K562 (cell line): ENCODE data around the gene PCDHGB2. TPM values are rescaled to one million over a fixed set of nuclear protein-coding genes. Genes with fewer than 3 reads are reported as not detected.

Experiments used
- ATAC-seq: fragments of 200-7000 bp; cut with Tn5 transposase; 3 replicates; pipeline ENCODE4 v1.9.1; 2020; ENCODE audit warnings: moderate library complexity
- BruUV-seq: library from RNA; stranded (reverse); fragments of 400-500 nt; replicated peaks from 2 replicates; lab custom pipeline; 2021; lab: Mats Ljungman, UMichigan
- CTCF ChIA-PET: fragments of 300-600 bp; formaldehyde crosslinking; extraction: SDS; loops from one replicate; lab custom pipeline; 2021; ENCODE audit warnings: low intra/inter-chr PET ratio; lab: Yijun Ruan, JAX
- POLR2A ChIA-PET: fragments of 300-600, 350-650 bp; sonication (Branson Sonifier 250); formaldehyde crosslinking; extraction: SDS; loops from one replicate; lab custom pipeline; 2021; ENCODE audit warnings: antibody characterized with exemption, inconsistent platforms; lab: Yijun Ruan, JAX
- DNase-seq, 4 experiments: peaks; one replicate each; pipeline versions ENCODE4 v3.0.0 to v3.0.0-alpha.2; 2011 to 2018; ENCODE audit warnings: low spot score in 3 of 4, mixed read lengths in 3 of 4; ENCODE audit errors: extremely low read depth in 1 of 4
- FAIRE-seq: peaks from 2 replicates; lab custom pipeline; 2011; peaks lifted over from hg19 to GRCh38; lab: Jason Lieb, UNC
- H2AFZ ChIP-seq: 2 replicates; pipeline ENCODE4 v1.6.0; 2011; ENCODE audit warnings: low read depth, low read length, control low read depth, inconsistent platforms
- H3K27ac ChIP-seq: fragments of 200-600 bp; 3 replicates; pipeline ENCODE4 v1.8.0; 2011; ENCODE audit warnings: low read depth, mild to moderate bottlenecking, control low read depth, inconsistent platforms, low read length, moderate library complexity, mixed read lengths; ENCODE audit errors: extremely low read depth
- H3K27me3 ChIP-seq, 2 experiments: fragments of 300-600 bp in 1 of 2; 2 replicates in 1 of 2; 3 replicates in 1 of 2; pipeline versions ENCODE4 v1.6.0 to v1.8.0; 2011; ENCODE audit warnings: inconsistent platforms in 2 of 2, low read length in 2 of 2, mild to moderate bottlenecking in 1 of 2, mixed read lengths in 1 of 2, moderate library complexity in 1 of 2; ENCODE audit not compliant: control insufficient read depth in 2 of 2, insufficient read depth in 2 of 2
- H3K36me3 ChIP-seq: fragments of 300-600 bp; 3 replicates; pipeline ENCODE4 v1.8.0; 2011; ENCODE audit warnings: mild to moderate bottlenecking, low read length, inconsistent platforms; ENCODE audit not compliant: control insufficient read depth, insufficient read depth
- H3K4me1 ChIP-seq, 2 experiments: fragments of 200-600 bp in 1 of 2; replicated peaks in 1 of 2; 2 replicates in 1 of 2; 3 replicates in 1 of 2; pipeline versions ENCODE4 v1.5.1 to v1.8.0; 2011; ENCODE audit warnings: inconsistent platforms in 2 of 2, low read length in 2 of 2, mild to moderate bottlenecking in 1 of 2, mixed read lengths in 1 of 2, moderate library complexity in 1 of 2; ENCODE audit not compliant: control insufficient read depth in 2 of 2, insufficient read depth in 2 of 2
- H3K4me2 ChIP-seq: 2 replicates; pipeline ENCODE4 v1.6.1; 2011; ENCODE audit warnings: low read length, control low read depth, inconsistent platforms, mixed read lengths; ENCODE audit not compliant: insufficient read depth
- H3K4me3 ChIP-seq: fragments of 200-600 bp; sonication (generic), shearing (Covaris generic); 2 replicates; pipeline ENCODE4 v1.5.1; 2016; ENCODE audit warnings: control low read depth, inconsistent platforms
- H3K79me2 ChIP-seq: fragments of 200-600 bp; 3 replicates; pipeline ENCODE4 v1.8.0; 2011; ENCODE audit warnings: low read length, inconsistent platforms; ENCODE audit not compliant: control insufficient read depth, insufficient read depth
- H3K9ac ChIP-seq, 2 experiments: 2 replicates each; pipeline versions ENCODE4 v1.6.0 to v1.6.1; 2011; ENCODE audit warnings: low read depth in 2 of 2, low read length in 2 of 2, control low read depth in 1 of 2, inconsistent platforms in 1 of 2, mild to moderate bottlenecking in 1 of 2, mixed read lengths in 1 of 2; ENCODE audit not compliant: insufficient read depth in 1 of 2
- H3K9me1 ChIP-seq: one replicate; pipeline ENCODE4 v1.6.0; 2011; ENCODE audit warnings: inconsistent platforms, mild to moderate bottlenecking, low read length, moderate library complexity; ENCODE audit not compliant: control insufficient read depth, insufficient read depth
- H3K9me3 ChIP-seq: replicated peaks from 2 replicates; pipeline ENCODE4 v1.5.1; 2011; ENCODE audit warnings: low read depth, low read length, inconsistent platforms; ENCODE audit not compliant: control insufficient read depth, insufficient read depth
- H4K20me1 ChIP-seq: replicated peaks from 2 replicates; pipeline ENCODE4 v1.6.1; 2011; ENCODE audit warnings: low read length, inconsistent platforms, mixed read lengths; ENCODE audit not compliant: control insufficient read depth, insufficient read depth
- ELF2 ChIP-seq: fragments of 250-450 bp; sonication (Bioruptor Pico); IDR thresholded peaks from 2 replicates; pipeline ENCODE4 v1.5.0; 2021; ENCODE audit warnings: mild to moderate bottlenecking
- ERF ChIP-seq: fragments of 450-650 bp; formaldehyde crosslinking; IDR thresholded peaks from 2 replicates; pipeline ENCODE4 v1.4.0; 2020; ENCODE audit warnings: mild to moderate bottlenecking, mixed read lengths
- GTF2E2 ChIP-seq: fragments of 200-800 bp; sonication (Bioruptor generic); IDR thresholded peaks from 2 replicates; pipeline ENCODE4 v1.6.1; 2016; ENCODE audit warnings: missing genetic modification characterization, missing compliant biosample characterization
- NBN ChIP-seq: fragments of 450-650 bp; IDR thresholded peaks from 2 replicates; pipeline ENCODE4 v1.6.1; 2016; ENCODE audit warnings: low read depth, mild to moderate bottlenecking
- PHB ChIP-seq: fragments of 250-450 bp; sonication (Bioruptor Pico); IDR thresholded peaks from 2 replicates; pipeline ENCODE4 v1.5.0; 2021
- POLR3A ChIP-seq: IDR thresholded peaks from 2 replicates; pipeline ENCODE4 v1.6.1; 2011; ENCODE audit warnings: borderline replicate concordance, mild to moderate bottlenecking, moderate library complexity; ENCODE audit not compliant: insufficient read length, insufficient read depth; ENCODE audit errors: extremely low read depth
- RBM39 ChIP-seq: fragments of 200-400 bp; formaldehyde crosslinking; optimal IDR thresholded peaks from 2 replicates; pipeline ENCODE3; 2018; ENCODE audit warnings: low read depth, low read length
- ZKSCAN3 ChIP-seq: fragments of 250-450 bp; sonication (Bioruptor Pico); IDR thresholded peaks from 2 replicates; pipeline ENCODE4 v1.4.0; 2020
- ZNF253 ChIP-seq: fragments of 250-450 bp; sonication (Bioruptor Pico); conservative IDR thresholded peaks from 2 replicates; pipeline ENCODE4 v1.6.1; 2021; ENCODE audit warnings: mild to moderate bottlenecking
- WGBS: fragments of 100-300 bp; shearing (Covaris generic); methylation state at CpG from one replicate; pipeline ENCODE4 v1.1.6; 2016; ENCODE audit warnings: low coverage, mixed read lengths; ENCODE audit not compliant: insufficient coverage; ENCODE audit errors: missing lambda C conversion rate; 5-methylcytosine and 5-hydroxymethylcytosine counted together
- in situ Hi-C: fragments of 300-500 bp; cut with MboI; formaldehyde crosslinking; loops from 4 replicates; pipeline ENCODE4 v1.15.0; 2018; ENCODE audit warnings: inconsistent platforms, mixed read lengths
- intact Hi-C: fragments of 100-400 bp; cut with micrococcal nuclease; formaldehyde crosslinking; loops from 2 replicates; pipeline ENCODE4 v1.14.2; 2022
- polyA plus RNA-seq, 8 experiments: library from polyadenylated mRNA; depleted of rRNA in 4 of 8; stranded (reverse) in 5 of 8; unstranded in 3 of 8; fragments of >200 nt; fragmentation: Nextera tagmentation in 2 of 8; fragmentation: Illumina TruSeq in 1 of 8; extraction: Ambion mirVana in 2 of 8; extraction: Trizol in 1 of 8; gene quantifications; 2 replicates each; pipeline versions ENCODE4 v1.2.1 to v1.2.3, GENCODE V29; 2011 to 2014; ENCODE audit warnings: inconsistent platforms in 1 of 8, missing spikeins in 1 of 8
- total RNA-seq, 7 experiments: library from RNA; depleted of rRNA in 6 of 7; stranded (reverse); fragments of >200 nt in 6 of 7; fragmentation: Illumina TruSeq in 2 of 7; extraction: Trizol in 2 of 7; gene quantifications; 2 replicates each; pipeline versions ENCODE4 v1.2.1 to v1.2.3, GENCODE V29; 2011 to 2021; ENCODE audit warnings: low replicate concordance in 1 of 7
- TF ChIP-seq, protein P1 (sequence below), 2 experiments: fragments of 250-450 bp in 1 of 2; fragments of 450-650 bp in 1 of 2; sonication (Bioruptor Pico) in 1 of 2; IDR thresholded peaks; 2 replicates each; pipeline versions ENCODE4 v1.6.1 to v1.8.0; 2016 to 2021; ENCODE audit warnings: mild to moderate bottlenecking in 2 of 2, moderate library complexity in 2 of 2, missing compliant biosample characterization in 1 of 2, missing genetic modification characterization in 1 of 2

The PCDHGB2 gene
- total and polyA plus RNA-seq, 9 of the 15 experiments (the other 6 are each of a cell fraction or from before 2014, with no cell fraction given), result 0.06 to 0.54 (median 0.29) TPM; not detected in 1

GRCh38 chr5:141398608-141399007, 38.8 kb downstream of the PCDHGB2 start:
- BruUV-seq, result no TSS peak
- DNase-seq, result no peak
- H2AFZ ChIP-seq, result no peak overlapping the region
- 4% methylated on average over 15 of the region's 15 CpGs for WGBS
- no peak for FAIRE-seq
- H3K9me1 ChIP-seq, result no peaks in the 10 kb centered on the region
- H3K27me3 ChIP-seq, result peaks cover 0 to 33% of the 10 kb centered on the region in 2 experiments; a peak in 4 of 5 replicates
- CTCF ChIA-PET, result no interaction called here
- POLR2A ChIA-PET, result interaction anchor here (1.1 kb wide), 1 partner anchor 8 kb away, joined by 3 read pairs; no protein-coding TSS in a partner anchor
- peaks cover 2% of the 10 kb centered on the region; the same call in 1 of the 2 replicates for H3K9me3 ChIP-seq
- TF ChIP-seq ERF (no peak), ZNF253 (CRISPR knock-in tag) (no peak), ELF2 (no peak), GTF2E2 (tag) (no peak), ZKSCAN3 (CRISPR knock-in tag) (no peak), RBM39 (no peak), PHB (CRISPR knock-in tag) (no peak), NBN (no peak), POLR3A (no peak)
- TF ChIP-seq, protein P1, sequence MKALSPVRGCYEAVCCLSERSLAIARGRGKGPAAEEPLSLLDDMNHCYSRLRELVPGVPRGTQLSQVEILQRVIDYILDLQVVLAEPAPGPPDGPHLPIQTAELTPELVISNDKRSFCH (CRISPR knock-in tag; IDR thresholded peaks at IDR 0.05), result no peak
- TF ChIP-seq, protein P1 (tag; IDR thresholded peaks at IDR 0.05), result no peak
- no peak overlapping the region for H3K27ac ChIP-seq
- no peak overlapping the region for H3K4me2 ChIP-seq
- no peak overlapping the region for H3K4me3 ChIP-seq
- H3K36me3 ChIP-seq, result no peaks in the 10 kb centered on the region
- H4K20me1 ChIP-seq, result no peaks in the 10 kb centered on the region
- in situ Hi-C loops (no loop called here), intact Hi-C loops (no loop called here)
- no peak for ATAC-seq
- peaks cover 0 to 11% of the 10 kb centered on the region in 2 experiments; a peak in 3 of 5 replicates for H3K4me1 ChIP-seq
- H3K79me2 ChIP-seq, result no peaks in the 10 kb centered on the region
- no peak overlapping the region for H3K9ac ChIP-seq
